Activated T-cell treated with anti-CD3 and anti-CD28 coated beads for 1 hour (primary cell): ENCODE data around the gene TBL1X.

Experiments used
- DNase-seq: peaks from one replicate; pipeline ENCODE4 v3.0.0-alpha.2; 2020; ENCODE audit warnings: low read depth

Gene TBL1X

DNA sequence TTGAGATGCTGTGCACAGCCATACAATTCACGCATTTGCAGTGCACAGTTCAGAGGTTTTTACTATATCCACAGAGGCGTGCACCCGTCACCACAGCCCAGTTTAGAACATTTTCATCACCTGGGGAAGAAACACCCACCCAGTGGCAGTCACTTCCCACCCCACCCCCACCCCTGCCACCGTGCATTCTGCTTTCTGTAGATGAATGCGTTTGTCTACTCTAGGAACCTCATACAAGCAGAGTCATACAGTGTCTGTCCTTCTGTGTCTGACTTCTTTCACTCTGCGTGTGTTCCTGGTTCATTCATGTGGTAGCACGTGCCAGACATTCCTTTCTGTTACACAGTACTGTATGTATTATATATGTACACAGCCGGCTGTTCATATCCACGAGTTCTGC lies 122.8 kb downstream of the TBL1X start:
- DNase-seq, result no peak

DNA sequence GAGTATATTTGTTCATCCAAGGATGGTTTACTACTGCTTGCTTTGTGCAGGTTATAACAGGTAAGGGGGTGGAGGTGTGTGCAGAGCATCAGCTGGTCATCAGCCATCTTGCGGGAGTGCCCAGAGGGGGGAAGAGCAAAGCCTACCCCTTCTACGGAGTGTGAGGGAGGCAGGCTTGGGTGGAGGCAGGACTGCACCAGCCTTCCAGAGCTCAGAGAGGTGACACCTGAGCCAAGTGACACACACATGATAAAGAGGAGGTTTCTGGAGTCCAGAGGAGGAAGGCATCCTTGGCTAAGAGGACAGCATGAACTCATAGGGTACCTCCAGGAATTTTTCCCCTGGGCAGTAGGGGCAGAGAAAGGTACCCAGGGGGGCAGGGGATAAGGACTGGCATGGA lies 126.6 kb downstream of the TBL1X start:
- no peak for DNase-seq

DNA sequence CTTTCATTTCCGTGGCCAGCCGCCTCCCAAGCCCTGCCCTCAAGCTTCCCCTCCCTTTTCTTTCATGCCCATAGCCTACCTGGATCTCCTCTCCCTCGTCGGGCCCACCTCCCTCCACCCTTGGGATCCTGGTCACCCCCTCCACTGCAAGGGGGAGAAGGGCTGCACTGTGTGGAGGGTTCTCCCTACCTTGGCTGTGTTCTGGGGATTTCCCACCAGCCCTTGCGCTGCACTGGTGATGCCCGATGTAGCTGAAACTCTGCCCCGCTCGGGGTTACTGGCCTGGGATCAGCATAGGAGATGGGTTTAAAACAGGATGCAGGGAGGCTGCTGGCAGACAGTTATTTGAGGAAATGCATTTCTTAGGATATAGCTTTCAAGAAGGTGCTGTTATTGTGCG lies 128.9 kb downstream of the TBL1X start:
- no peak for DNase-seq

GRCh38 chrX:9595174-9595573 lies 130.3 kb downstream of the TBL1X start:
- no peak for DNase-seq

DNA sequence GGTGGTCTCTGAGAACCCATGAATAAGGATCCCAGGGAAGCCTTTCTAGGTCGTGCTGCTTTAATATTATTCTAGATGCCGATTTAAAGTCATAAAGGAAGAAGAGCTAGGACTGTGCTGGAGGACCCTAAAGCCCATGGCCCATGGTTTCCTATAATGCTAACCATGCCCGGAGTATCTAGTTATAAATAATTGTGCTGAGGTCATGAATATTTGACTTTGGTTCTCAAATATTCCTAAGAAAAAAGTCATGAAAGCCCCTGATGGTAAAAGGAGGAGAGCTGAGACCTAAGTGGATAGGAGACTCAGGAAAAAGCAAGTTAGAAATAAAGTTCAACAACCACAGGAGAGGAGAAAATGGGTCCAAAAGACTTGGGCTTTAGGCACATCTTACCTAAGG lies 132.0 kb downstream of the TBL1X start:
- DNase-seq, result no peak

DNA sequence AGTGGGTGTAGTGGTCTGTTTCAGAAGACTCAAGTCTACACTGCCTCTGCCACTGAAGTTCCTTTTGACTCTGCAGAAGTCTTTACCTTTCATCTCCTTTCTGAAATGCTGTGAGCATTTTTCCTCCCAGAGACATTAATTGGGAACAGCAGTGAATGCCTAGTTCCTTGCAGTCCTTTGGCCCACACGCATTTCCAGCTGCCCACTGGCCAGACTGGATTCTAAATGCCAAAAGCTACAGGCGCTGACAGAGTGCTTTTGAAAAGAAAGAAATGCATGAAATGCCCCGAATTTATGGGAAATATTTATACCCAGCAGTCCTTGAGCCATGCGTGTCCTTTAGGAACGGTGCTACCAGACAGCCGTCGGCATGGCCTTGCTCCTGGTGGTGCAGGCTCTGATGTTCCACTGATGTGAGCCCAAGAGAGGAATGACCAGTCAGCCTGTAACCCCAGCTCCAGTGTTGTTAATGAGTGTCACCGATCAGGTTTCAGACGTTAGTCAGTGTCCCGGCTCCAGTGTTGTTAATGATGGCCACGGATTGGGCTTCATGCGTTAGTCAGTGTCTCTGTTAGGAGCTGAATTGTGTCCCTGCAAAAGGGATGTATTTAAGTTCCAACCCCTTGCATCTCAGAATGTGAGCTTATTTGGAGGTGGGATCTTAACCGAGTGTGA lies 132.6 kb downstream of the TBL1X start:
- DNase-seq, result no peak

DNA sequence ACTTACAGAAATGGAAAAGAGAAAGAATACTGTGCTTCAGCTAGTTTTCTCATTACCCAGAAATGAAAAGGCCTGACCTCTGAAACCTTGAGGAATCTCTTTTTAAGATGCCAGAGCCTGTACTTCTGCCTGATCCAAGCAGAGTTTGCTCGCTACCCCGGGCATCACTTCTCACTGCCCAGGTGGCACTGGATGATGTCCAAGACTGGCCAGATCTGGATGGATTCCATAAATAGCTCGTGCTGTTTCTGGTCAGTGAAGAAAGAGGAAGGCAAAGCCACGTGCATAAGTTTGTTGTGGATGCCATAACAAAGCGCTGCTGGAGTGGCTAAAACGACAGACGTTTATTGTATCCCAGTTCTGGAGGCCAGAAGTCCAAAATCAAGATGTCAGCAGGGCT lies 133.5 kb downstream of the TBL1X start:
- no peak for DNase-seq

- DNase-seq, result no peak
These were observed 139.5 kb downstream of the TBL1X start for GRCh38 chrX:9604111-9604907.

DNA sequence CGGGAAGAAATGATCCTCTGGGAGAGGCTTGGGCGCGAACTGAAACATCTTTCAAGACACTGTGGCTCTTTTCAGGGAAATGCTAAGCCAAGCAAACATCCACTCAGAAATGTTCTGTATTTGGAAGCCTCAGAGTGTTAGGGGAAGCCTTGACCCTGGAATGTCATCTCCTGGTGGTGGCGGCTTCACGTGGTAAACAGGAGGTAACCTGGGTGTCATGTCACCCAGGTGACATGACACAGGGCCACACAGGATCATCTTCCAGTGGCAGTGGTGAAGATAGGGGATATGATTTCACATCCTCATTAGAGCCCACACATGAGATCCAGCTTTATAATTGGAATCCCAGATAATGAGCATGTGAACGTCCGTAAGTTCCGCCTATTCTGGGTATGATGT lies 140.0 kb downstream of the TBL1X start:
- DNase-seq, result no peak

- DNase-seq, result no peak
These were observed 140.6 kb downstream of the TBL1X start for GRCh38 chrX:9605484-9605883.

GRCh38 chrX:9606971-9607370 lies 142.1 kb downstream of the TBL1X start:
- no peak for DNase-seq

- no peak for DNase-seq
These were observed 144.6 kb downstream of the TBL1X start for GRCh38 chrX:9609499-9609898.

DNA sequence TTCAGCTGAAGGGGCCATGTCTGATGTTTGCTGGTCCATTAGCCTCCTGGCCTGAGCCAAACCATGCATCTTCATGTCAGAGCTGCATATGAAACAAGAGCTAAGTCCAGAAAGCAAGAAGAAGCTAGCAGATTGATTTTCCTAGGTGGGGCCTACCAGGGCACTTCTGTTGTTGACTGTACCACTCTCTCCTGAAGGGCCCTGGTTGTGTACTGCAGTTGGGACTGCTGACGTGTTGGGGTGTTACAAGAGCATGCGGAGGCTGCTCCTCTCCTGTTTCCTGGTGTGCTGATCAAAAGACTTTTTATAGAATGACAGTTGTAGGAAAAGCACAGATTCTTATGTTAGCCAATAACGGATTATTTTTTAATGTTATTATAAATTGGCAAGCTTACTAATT lies 145.1 kb downstream of the TBL1X start:
- no peak for DNase-seq

DNA sequence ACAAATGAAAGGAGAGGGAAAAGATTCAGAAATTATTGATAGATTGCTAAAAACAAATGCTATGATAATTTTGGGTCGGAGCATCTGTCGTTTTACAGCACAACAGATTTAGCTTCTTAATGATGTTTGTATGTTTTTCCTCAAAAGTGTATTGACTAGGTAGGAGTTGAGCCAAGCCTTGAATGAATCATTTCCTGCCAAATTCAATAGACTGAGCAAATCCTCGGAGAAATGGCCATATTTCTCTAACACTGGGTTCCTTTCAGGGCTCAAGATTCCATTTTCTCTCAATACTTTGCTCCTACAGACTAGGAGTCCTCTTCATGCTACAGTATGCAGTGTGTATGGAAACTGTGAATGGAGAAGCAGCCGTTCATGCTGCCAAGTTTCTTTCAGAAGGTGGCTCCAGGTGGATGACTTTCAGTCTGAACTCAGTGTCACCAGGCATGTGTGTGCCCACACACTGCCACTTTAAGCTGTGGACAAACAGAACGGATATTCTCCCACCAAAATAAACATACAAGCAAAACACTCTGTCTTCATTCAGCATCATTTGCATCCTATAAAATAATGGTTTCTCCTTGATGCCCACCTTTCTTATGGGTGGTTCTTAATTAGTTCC lies 146.0 kb downstream of the TBL1X start:
- no peak for DNase-seq

DNA sequence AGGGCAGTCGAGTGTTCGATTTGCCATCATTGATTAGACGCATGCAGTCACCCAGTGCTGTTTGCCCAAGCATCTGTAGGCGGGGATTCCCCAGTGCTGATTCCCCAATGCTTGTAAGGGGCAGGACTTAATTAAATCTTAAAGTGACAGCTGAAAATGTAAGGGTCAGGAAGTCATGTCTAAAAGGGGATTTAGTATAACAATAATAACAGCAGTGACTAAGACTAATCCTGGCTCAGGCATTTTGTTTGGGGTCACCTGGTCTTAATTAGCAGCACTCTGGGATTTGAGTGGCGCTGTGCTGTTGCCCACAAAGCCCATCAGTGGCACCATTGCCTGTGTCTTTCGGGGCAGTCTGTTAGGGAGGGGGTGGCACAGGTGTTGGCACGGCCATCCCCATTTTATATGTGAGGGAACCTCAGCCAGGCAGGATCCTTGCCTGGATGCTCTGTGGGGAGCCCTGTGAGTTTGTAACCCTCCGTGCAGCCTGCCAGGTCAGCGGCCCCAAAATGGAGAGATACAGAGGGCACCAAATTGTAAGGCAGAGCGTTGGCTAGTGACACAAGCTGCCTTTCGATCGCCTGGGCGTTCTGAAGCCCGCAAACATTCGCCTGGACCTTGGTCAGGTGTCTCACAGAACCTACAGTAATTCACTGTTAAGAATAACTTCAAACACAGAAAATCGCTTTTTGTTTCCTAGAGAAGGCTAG lies 146.7 kb downstream of the TBL1X start:
- DNase-seq, result no peak

DNA sequence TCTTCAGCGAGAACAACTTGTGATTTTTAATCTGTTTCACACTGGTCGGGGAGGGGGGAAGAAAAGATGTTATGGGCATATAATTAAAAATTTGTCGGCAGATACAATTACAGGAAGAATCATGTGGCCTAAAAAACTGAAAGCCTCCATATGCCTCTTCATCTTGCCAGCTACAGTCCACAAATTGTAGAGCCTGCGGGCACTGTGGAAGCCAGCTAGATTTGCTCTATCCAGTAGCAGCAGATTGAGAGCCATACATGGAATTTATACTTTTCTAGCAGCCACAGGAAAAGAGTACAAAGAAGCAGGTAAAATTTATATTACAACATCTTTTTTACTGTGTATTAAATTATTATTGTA lies 147.3 kb downstream of the TBL1X start:
- DNase-seq, result no peak

- no peak for DNase-seq
These were observed 149.2 kb downstream of the TBL1X start for GRCh38 chrX:9614016-9614415.

GRCh38 chrX:9619133-9619532 lies 154.3 kb downstream of the TBL1X start:
- no peak for DNase-seq

DNA sequence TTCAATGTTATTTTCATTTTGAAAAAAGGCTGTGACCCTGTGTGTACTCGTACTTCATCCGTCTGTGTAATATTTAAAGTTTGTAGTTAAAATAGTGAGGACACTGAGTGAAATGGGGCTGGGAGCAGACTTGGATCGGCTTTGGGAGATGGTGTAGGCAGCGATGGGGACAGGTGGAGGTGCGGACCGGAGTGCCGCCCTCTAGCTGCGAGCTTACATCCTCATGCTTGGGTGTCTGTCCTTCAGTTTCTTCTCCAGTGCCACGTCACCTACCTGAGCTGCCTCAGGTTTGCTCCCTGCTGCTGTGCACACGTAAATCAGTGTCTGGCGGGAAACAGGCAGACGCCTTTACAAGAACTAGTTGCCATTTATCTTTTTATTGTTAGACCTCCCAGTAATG lies 154.7 kb downstream of the TBL1X start:
- no peak for DNase-seq

- no peak for DNase-seq
These were observed 157.3 kb downstream of the TBL1X start for GRCh38 chrX:9622128-9622527.

- no peak for DNase-seq
These were observed 161.5 kb downstream of the TBL1X start for GRCh38 chrX:9626379-9626778.

GRCh38 chrX:9627922-9628321 lies 163.1 kb downstream of the TBL1X start:
- no peak for DNase-seq
